MCF 10A (cell line): ENCODE results near the gene FAT1. TPM values are rescaled to one million over a fixed set of nuclear protein-coding genes. Genes with fewer than 3 reads are reported as not detected.
A peak's percentile ranks its signal among the peaks of the same experiment; 100 is the strongest.

Experiments used
- BruUV-seq: library from RNA; stranded (reverse); fragments of 400-500 nt; replicated peaks from 2 replicates; lab custom pipeline; 2021; lab: Mats Ljungman, UMichigan
- CTCF ChIA-PET: fragments of 300-600 bp; sonication (Branson Sonifier 250); formaldehyde crosslinking; extraction: SDS; loops from one replicate; lab custom pipeline; 2021; ENCODE audit warnings: antibody characterized with exemption, inconsistent platforms; lab: Yijun Ruan, JAX
- POLR2A ChIA-PET: fragments of 300-600, 350-650 bp; sonication (Branson Sonifier 250); formaldehyde crosslinking; extraction: SDS; loops from one replicate; lab custom pipeline; 2020; ENCODE audit warnings: antibody characterized with exemption, inconsistent platforms; lab: Yijun Ruan, JAX
- DNase-seq: peaks from one replicate; pipeline ENCODE4 v3.0.0-alpha.2; 2018; ENCODE audit not compliant: unreplicated experiment
- H3K27ac Mint-ChIP-seq: one replicate; pipeline ENCODE4 v1.8.0; 2022; ENCODE audit warnings: mild to moderate bottlenecking, low read depth, mixed read lengths; ENCODE audit not compliant: unreplicated experiment
- H3K27me3 Mint-ChIP-seq: one replicate; pipeline ENCODE4 v1.8.0; 2022; ENCODE audit warnings: mixed read lengths; ENCODE audit not compliant: insufficient read depth, unreplicated experiment
- H3K36me3 Mint-ChIP-seq: one replicate; pipeline ENCODE4 v1.8.0; 2022; ENCODE audit warnings: mild to moderate bottlenecking, moderate library complexity, mixed read lengths; ENCODE audit not compliant: insufficient read depth, unreplicated experiment
- H3K4me1 Mint-ChIP-seq: one replicate; pipeline ENCODE4 v1.8.0; 2022; ENCODE audit warnings: mixed read lengths; ENCODE audit not compliant: insufficient read depth, unreplicated experiment
- H3K4me3 Mint-ChIP-seq: one replicate; pipeline ENCODE4 v1.8.0; 2022; ENCODE audit warnings: mild to moderate bottlenecking, moderate library complexity, mixed read lengths; ENCODE audit not compliant: unreplicated experiment
- H3K9me3 Mint-ChIP-seq: one replicate; pipeline ENCODE4 v1.8.0; 2022; ENCODE audit warnings: mixed read lengths; ENCODE audit not compliant: unreplicated experiment
- CTCF ChIP-seq: fragments of 200-600 bp; IDR thresholded peaks from one replicate; pipeline ENCODE4 v1.8.0; 2022; ENCODE audit warnings: antibody characterized with exemption, mild to moderate bottlenecking; ENCODE audit not compliant: unreplicated experiment
- intact Hi-C: fragments of 100-400 bp; cut with micrococcal nuclease; formaldehyde crosslinking; loops from 2 replicates; pipeline ENCODE4 v1.14.1; 2022
- total RNA-seq: library from RNA; stranded (reverse); gene quantifications from 2 replicates; pipeline ENCODE4 v1.2.3, GENCODE V29; 2022

Gene FAT1
- total RNA-seq, 1 experiment from 2014 or later = 165 TPM

DNA sequence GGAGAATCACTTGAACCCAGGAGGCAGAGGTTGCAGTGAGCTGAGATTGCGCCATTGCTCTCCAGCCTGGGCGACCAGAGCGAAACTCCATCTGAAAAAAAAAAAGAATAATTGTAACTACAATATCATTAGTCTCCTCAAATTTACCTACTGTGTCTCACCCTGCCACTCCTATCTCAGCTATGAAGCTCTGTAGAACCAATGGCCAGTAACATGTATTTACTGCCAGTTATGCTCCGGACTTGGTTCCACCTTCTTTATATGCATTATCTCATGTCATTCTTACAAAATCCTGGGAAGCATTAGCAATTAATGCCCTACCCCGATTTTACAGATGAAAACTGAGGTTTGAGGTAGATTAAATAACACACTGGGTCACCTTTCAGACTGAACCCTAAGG, 7.0 kb upstream of the FAT1 start:
- H3K4me3 Mint-ChIP-seq = no peak overlapping the region
- intact Hi-C loops = no loop called here
- no peak for TF ChIP-seq CTCF
- ChIA-PET POLR2A (interaction anchor here (0.9 to 3.3 kb wide), 4 partner anchors 34 to 880 kb away, joined by 3 to 18 read pairs (median 6); no protein-coding TSS in a partner anchor), CTCF (interaction anchor here (0.6 to 0.9 kb wide), 2 partner anchors 103 to 749 kb away, joined by 3 read pairs; no protein-coding TSS in a partner anchor)
- no TSS peak for BruUV-seq
- no peak for DNase-seq
- H3K36me3 Mint-ChIP-seq = peaks cover 6% of the 10 kb centered on the region
- no peaks in the 10 kb centered on the region for H3K27me3 Mint-ChIP-seq
- H3K9me3 Mint-ChIP-seq = peaks cover 7% of the 10 kb centered on the region
- peaks cover 42% of the 10 kb centered on the region for H3K4me1 Mint-ChIP-seq
- H3K27ac Mint-ChIP-seq = peak overlapping the region; percentile 57

- Mint-ChIP-seq H3K4me3 (no peak overlapping the region), H3K9me3 (peaks cover 7% of the 10 kb centered on the region), H3K36me3 (peaks cover 6% of the 10 kb centered on the region), H3K27me3 (no peaks in the 10 kb centered on the region), H3K4me1 (peaks cover 42% of the 10 kb centered on the region), H3K27ac (peak overlapping the region; percentile 93)
- ChIA-PET POLR2A (interaction anchor here (0.9 to 3.3 kb wide), 6 partner anchors 12 to 881 kb away, joined by 3 to 18 read pairs (median 4); no protein-coding TSS in a partner anchor), CTCF (interaction anchor here (0.6 to 0.9 kb wide), 4 partner anchors 60 to 859 kb away, joined by 3 to 6 read pairs (median 4); no protein-coding TSS in a partner anchor)
- BruUV-seq = no TSS peak
- intact Hi-C loops = loop anchor here (5.0 to 10.0 kb wide), 11 partner anchors 117 to 1897 kb away; no protein-coding TSS in a partner anchor
- no peak for TF ChIP-seq CTCF
- no peak for DNase-seq
Measured at GRCh38 chr4:186729856-186730255, 6.2 kb upstream of the FAT1 start.

DNA sequence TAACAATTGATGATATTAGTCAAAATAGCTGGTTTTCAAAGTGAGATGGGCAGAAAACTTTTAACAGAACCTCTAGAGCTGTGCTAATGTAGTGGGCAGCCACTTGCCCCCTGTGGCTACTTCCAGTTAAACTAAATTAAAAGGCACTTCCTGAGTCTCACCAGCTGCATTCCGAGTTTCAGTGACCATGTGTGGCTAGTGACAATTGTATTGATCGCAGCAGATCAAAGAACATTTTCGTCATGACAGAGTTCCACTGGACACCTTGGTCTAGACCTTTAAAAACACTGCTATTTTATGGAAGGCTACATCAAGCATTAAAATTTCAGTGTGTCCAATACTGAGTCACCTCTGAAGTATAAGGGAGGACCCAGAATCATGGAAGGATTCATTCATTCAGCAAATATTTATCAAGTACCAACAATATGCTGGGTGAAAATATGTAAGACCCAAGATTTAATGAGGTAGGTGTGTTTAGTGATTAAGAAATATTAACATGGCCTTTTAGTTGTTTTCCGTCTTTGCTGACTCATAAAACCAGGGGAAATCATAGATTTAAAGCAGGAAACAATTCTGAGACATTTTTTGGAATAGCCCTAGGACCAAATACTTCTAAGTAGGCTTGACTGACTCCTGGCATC, 5.1 kb upstream of the FAT1 start:
- peak; percentile 60 for DNase-seq
- intact Hi-C loops = loop anchor here (5.0 to 10.0 kb wide), 11 partner anchors 119 to 1899 kb away; no protein-coding TSS in a partner anchor
- Mint-ChIP-seq H3K9me3 (peaks cover 7% of the 10 kb centered on the region), H3K27ac (peak overlapping the region; percentile 93), H3K4me1 (peaks cover 35% of the 10 kb centered on the region), H3K27me3 (no peaks in the 10 kb centered on the region), H3K36me3 (peaks cover 6% of the 10 kb centered on the region), H3K4me3 (peak overlapping the region; percentile 93)
- TF ChIP-seq CTCF = no peak
- ChIA-PET CTCF (interaction anchor here (0.6 to 1.6 kb wide), 4 partner anchors 19 to 1605 kb away, joined by 3 read pairs; no protein-coding TSS in a partner anchor), POLR2A (interaction anchor here (0.6 to 3.3 kb wide), 14 partner anchors 8 to 1188 kb away, joined by 3 to 18 read pairs (median 4); no protein-coding TSS in a partner anchor)
- BruUV-seq = no TSS peak

DNA sequence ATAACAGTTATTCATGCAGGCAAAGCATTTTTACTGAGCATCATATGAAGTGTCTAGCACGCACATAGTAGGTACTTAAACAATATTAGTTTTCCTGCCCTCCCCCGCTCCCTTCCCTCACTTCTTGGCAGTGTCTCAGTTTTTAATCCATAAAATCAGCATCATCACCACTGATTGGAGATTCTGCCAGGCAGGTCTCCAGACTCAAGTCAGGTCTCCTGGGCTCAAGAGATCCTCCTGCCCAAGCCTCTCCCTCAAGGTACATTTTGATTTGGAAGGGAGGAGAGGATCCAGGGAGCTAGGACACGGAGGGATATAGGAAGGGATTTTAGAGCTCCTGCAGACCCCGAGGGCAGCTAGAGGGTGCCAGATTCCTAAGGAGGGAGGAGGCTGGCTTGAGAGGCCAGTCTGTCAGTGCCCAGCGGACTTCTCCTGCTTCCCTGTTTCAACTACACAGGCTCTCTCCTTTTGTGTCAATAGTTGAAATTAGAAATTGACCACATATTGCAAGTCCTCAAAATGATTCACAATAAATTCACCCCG, 4.4 kb upstream of the FAT1 start:
- no peak for TF ChIP-seq CTCF
- DNase-seq = peak; percentile 69
- H3K27ac Mint-ChIP-seq = peak overlapping the region; percentile 93
- BruUV-seq = no TSS peak
- POLR2A ChIA-PET = interaction anchor here (0.6 to 3.8 kb wide), 18 partner anchors 8 to 1289 kb away, joined by 3 to 18 read pairs (median 4); no protein-coding TSS in a partner anchor
- H3K36me3 Mint-ChIP-seq = peaks cover 6% of the 10 kb centered on the region
- peak overlapping the region; percentile 93 for H3K4me3 Mint-ChIP-seq
- peaks cover 31% of the 10 kb centered on the region for H3K4me1 Mint-ChIP-seq
- intact Hi-C loops = loop anchor here (2.0 to 10.0 kb wide), 15 partner anchors 37 to 1899 kb away; no protein-coding TSS in a partner anchor
- CTCF ChIA-PET = interaction anchor here (0.6 to 1.6 kb wide), 5 partner anchors 12 to 1606 kb away, joined by 3 read pairs; no protein-coding TSS in a partner anchor
- H3K9me3 Mint-ChIP-seq = peaks cover 7% of the 10 kb centered on the region
- H3K27me3 Mint-ChIP-seq = no peaks in the 10 kb centered on the region
